H9 (cell line): ENCODE data around the gene REEP1. TPM values are rescaled to one million over a fixed set of nuclear protein-coding genes. Genes with fewer than 3 reads are reported as not detected.

Experiments
- DNase-seq: peaks from one replicate; pipeline ENCODE4 v3.0.0-alpha.2; 2017
- H2AFZ ChIP-seq: one replicate; pipeline ENCODE4 v1.6.1; 2013; ENCODE audit warnings: mild to moderate bottlenecking, low read length, control low read depth, moderate library complexity
- H2AK5ac ChIP-seq: 2 replicates; pipeline ENCODE4 v1.6.1; 2013; ENCODE audit warnings: low read length, control low read depth, mixed read lengths; ENCODE audit not compliant: insufficient read length
- H2BK120ac ChIP-seq: one replicate; pipeline ENCODE4 v1.6.1; 2013; ENCODE audit warnings: low read depth, mild to moderate bottlenecking, low read length, control low read depth, inconsistent platforms; ENCODE audit not compliant: poor library complexity, severe bottlenecking
- H2BK12ac ChIP-seq: 2 replicates; pipeline ENCODE4 v1.6.1; 2013; ENCODE audit warnings: low read length, control low read depth, mixed read lengths, low read depth; ENCODE audit not compliant: insufficient read length
- H2BK15ac ChIP-seq: 2 replicates; pipeline ENCODE4 v1.6.1; 2013; ENCODE audit warnings: low read depth, low read length, control low read depth
- H2BK20ac ChIP-seq: one replicate; pipeline ENCODE4 v1.6.1; 2013; ENCODE audit warnings: low read depth, mild to moderate bottlenecking, low read length, control low read depth, inconsistent platforms; ENCODE audit not compliant: poor library complexity, severe bottlenecking
- H2BK5ac ChIP-seq: 2 replicates; pipeline ENCODE4 v1.6.1; 2013; ENCODE audit warnings: low read length, control low read depth, mixed read lengths; ENCODE audit not compliant: insufficient read length
- H3K14ac ChIP-seq: 2 replicates; pipeline ENCODE4 v1.6.1; 2013; ENCODE audit warnings: low read length, control low read depth; ENCODE audit not compliant: insufficient read depth
- H3K18ac ChIP-seq: 2 replicates; pipeline ENCODE4 v1.6.1; 2013; ENCODE audit warnings: low read depth, mild to moderate bottlenecking, mixed read lengths, low read length, control low read depth; ENCODE audit not compliant: insufficient read length
- H3K23ac ChIP-seq: 2 replicates; pipeline ENCODE4 v1.6.1; 2013; ENCODE audit warnings: low read length, control low read depth, mixed read lengths, low read depth; ENCODE audit not compliant: insufficient read length
- H3K23me2 ChIP-seq: 2 replicates; pipeline ENCODE4 v1.6.1; 2013; ENCODE audit warnings: low read depth, mild to moderate bottlenecking, mixed read lengths, low read length, control low read depth; ENCODE audit not compliant: insufficient read length, poor library complexity, severe bottlenecking
- H3K27ac ChIP-seq: 2 replicates; pipeline ENCODE4 v1.5.1; 2013; ENCODE audit warnings: low read length, control low read depth, mixed read lengths, low read depth; ENCODE audit not compliant: insufficient read length
- H3K27me3 ChIP-seq: 2 replicates; pipeline ENCODE4 v1.6.1; 2013; ENCODE audit warnings: low read length, control low read depth, inconsistent platforms; ENCODE audit not compliant: insufficient read depth
- H3K4ac ChIP-seq: 2 replicates; pipeline ENCODE4 v1.6.1; 2013; ENCODE audit warnings: low read depth, mild to moderate bottlenecking, control low read depth, inconsistent platforms, low read length, moderate library complexity
- H3K4me1 ChIP-seq: 2 replicates; pipeline ENCODE4 v1.6.1; 2013; ENCODE audit warnings: low read length, control low read depth, inconsistent platforms; ENCODE audit not compliant: insufficient read depth
- H3K4me2 ChIP-seq: 2 replicates; pipeline ENCODE4 v1.6.1; 2013; ENCODE audit warnings: low read length, control low read depth, mixed read lengths; ENCODE audit not compliant: insufficient read length, insufficient read depth
- H3K56ac ChIP-seq: 2 replicates; pipeline ENCODE4 v1.6.1; 2013; ENCODE audit warnings: low read depth, mild to moderate bottlenecking, mixed read lengths, low read length, control low read depth; ENCODE audit not compliant: insufficient read length
- H3K79me1 ChIP-seq: 2 replicates; pipeline ENCODE4 v1.6.1; 2013; ENCODE audit warnings: low read depth, mild to moderate bottlenecking, moderate library complexity, low read length, control low read depth, inconsistent platforms; ENCODE audit not compliant: insufficient read depth, poor library complexity, severe bottlenecking
- H3K79me2 ChIP-seq: 2 replicates; pipeline ENCODE4 v1.6.1; 2013; ENCODE audit warnings: low read length, control low read depth, inconsistent platforms; ENCODE audit not compliant: insufficient read depth
- H3K9ac ChIP-seq: 2 replicates; pipeline ENCODE4 v1.6.1; 2013; ENCODE audit warnings: low read length, control low read depth, mixed read lengths; ENCODE audit not compliant: insufficient read length; ENCODE audit errors: extremely low read depth
- H3K9me3 ChIP-seq: one replicate; pipeline ENCODE4 v1.6.1; 2013; ENCODE audit warnings: low read depth, low read length, inconsistent platforms; ENCODE audit not compliant: control insufficient read depth
- H3T11ph ChIP-seq: one replicate; pipeline ENCODE4 v1.6.1; 2013; ENCODE audit warnings: mild to moderate bottlenecking, low read length, control low read depth, inconsistent platforms
- H4K20me1 ChIP-seq: one replicate; pipeline ENCODE4 v1.6.1; 2013; ENCODE audit not compliant: control insufficient read depth, insufficient read length, insufficient read depth
- H4K5ac ChIP-seq: 2 replicates; pipeline ENCODE4 v1.6.1; 2013; ENCODE audit warnings: low read depth, mild to moderate bottlenecking, mixed read lengths, low read length, control low read depth; ENCODE audit not compliant: insufficient read length
- H4K8ac ChIP-seq: replicated peaks from 2 replicates; pipeline ENCODE4 v1.6.1; 2013; ENCODE audit warnings: low read length, control low read depth, mixed read lengths, low read depth; ENCODE audit not compliant: insufficient read length
- H4K91ac ChIP-seq: 2 replicates; pipeline ENCODE4 v1.6.1; 2013; ENCODE audit warnings: low read depth, mild to moderate bottlenecking, moderate library complexity, mixed read lengths, low read length, control low read depth; ENCODE audit not compliant: insufficient read length
- H3K27ac Mint-ChIP-seq, 3 experiments: 2 replicates in 2 of 3; 3 replicates in 1 of 3; pipeline ENCODE4 v1.8.0; 2020 to 2021; ENCODE audit warnings: mixed read lengths in 3 of 3, mild to moderate bottlenecking in 1 of 3, moderate library complexity in 1 of 3
- H3K27me3 Mint-ChIP-seq: 2 replicates; pipeline ENCODE4 v1.8.0; 2021; ENCODE audit warnings: low read depth, mild to moderate bottlenecking, moderate library complexity, mixed read lengths
- H3K36me3 Mint-ChIP-seq, 3 experiments: 2 replicates in 2 of 3; 3 replicates in 1 of 3; pipeline ENCODE4 v1.8.0; 2020 to 2021; ENCODE audit warnings: low read depth in 3 of 3, mixed read lengths in 3 of 3; ENCODE audit not compliant: insufficient read depth in 1 of 3
- H3K4me1 Mint-ChIP-seq, 2 experiments: 2 replicates each; pipeline ENCODE4 v1.8.0; 2020; ENCODE audit warnings: mixed read lengths in 2 of 2
- H3K4me3 Mint-ChIP-seq, 2 experiments: 2 replicates in 1 of 2; 3 replicates in 1 of 2; pipeline ENCODE4 v1.8.0; 2020 to 2021; ENCODE audit warnings: mild to moderate bottlenecking in 2 of 2, mixed read lengths in 2 of 2, moderate library complexity in 1 of 2
- H3K9me3 Mint-ChIP-seq, 2 experiments: 2 replicates in 1 of 2; 3 replicates in 1 of 2; pipeline ENCODE4 v1.8.0; 2020; ENCODE audit warnings: mild to moderate bottlenecking in 2 of 2, mixed read lengths in 2 of 2, moderate library complexity in 1 of 2
- WGBS: extraction: QIAGEN DNeasy Blood & Tissue Kit; methylation state at CpG from one replicate; pipeline ENCODE4 v1.1.7; 2013; ENCODE audit warnings: missing lambda C conversion rate, low lambda C conversion rate, mixed read lengths; ENCODE audit not compliant: insufficient read length; ENCODE audit errors: extremely low coverage; 5-methylcytosine and 5-hydroxymethylcytosine counted together
- total RNA-seq: library from RNA; stranded (reverse); gene quantifications from 2 replicates; pipeline ENCODE4 v1.2.1, GENCODE V29; 2021
- TF ChIP-seq, protein P1 (sequence below): fragments of 200-600 bp; sonication (generic); conservative IDR thresholded peaks from 3 replicates; pipeline ENCODE4 v1.8.0; 2021; ENCODE audit warnings: antibody characterized with exemption, mild to moderate bottlenecking

Gene REEP1
- total RNA-seq, 1 experiment from 2014 or later, result 1.3 TPM

DNA sequence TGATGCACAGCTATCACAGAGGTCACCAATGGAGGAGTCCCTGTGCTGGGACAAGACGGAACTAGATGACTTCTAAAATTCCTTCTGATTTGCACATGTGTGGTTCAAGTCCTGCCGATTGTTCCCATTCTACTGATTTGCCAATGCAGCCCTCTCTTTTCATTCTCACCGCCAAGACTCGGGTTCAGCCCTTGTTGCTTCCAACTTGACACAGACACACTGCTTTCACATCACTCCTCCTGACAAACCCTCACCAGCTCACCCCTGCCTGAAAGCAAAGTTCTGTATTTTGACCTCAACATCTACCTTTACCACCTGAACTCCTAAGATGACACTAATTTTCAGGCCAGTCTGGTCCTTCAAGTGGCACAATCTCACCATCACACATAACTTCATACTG is 25.5 kb downstream of the REEP1 start:
- H2AFZ ChIP-seq, result no peak overlapping the region
- H4K20me1 ChIP-seq, result no peaks in the 10 kb centered on the region
- no peak overlapping the region for H2BK120ac ChIP-seq
- H3K27ac ChIP-seq, result no peak overlapping the region
- H3T11ph ChIP-seq, result no peak overlapping the region
- TF ChIP-seq, protein P1, sequence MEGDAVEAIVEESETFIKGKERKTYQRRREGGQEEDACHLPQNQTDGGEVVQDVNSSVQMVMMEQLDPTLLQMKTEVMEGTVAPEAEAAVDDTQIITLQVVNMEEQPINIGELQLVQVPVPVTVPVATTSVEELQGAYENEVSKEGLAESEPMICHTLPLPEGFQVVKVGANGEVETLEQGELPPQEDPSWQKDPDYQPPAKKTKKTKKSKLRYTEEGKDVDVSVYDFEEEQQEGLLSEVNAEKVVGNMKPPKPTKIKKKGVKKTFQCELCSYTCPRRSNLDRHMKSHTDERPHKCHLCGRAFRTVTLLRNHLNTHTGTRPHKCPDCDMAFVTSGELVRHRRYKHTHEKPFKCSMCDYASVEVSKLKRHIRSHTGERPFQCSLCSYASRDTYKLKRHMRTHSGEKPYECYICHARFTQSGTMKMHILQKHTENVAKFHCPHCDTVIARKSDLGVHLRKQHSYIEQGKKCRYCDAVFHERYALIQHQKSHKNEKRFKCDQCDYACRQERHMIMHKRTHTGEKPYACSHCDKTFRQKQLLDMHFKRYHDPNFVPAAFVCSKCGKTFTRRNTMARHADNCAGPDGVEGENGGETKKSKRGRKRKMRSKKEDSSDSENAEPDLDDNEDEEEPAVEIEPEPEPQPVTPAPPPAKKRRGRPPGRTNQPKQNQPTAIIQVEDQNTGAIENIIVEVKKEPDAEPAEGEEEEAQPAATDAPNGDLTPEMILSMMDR, result no peak
- H3K56ac ChIP-seq, result no peak overlapping the region
- no peaks in the 10 kb centered on the region for H3K4me1 Mint-ChIP-seq
- H4K5ac ChIP-seq, result no peak overlapping the region
- no CpG with 5 or more reads among the region's 4 CpGs for WGBS
- no peak overlapping the region for H2BK12ac ChIP-seq
- no peaks in the 10 kb centered on the region for H3K79me2 ChIP-seq
- no peak overlapping the region for H3K4me3 Mint-ChIP-seq
- no peak overlapping the region for H2BK5ac ChIP-seq
- no peaks in the 10 kb centered on the region for H3K9me3 Mint-ChIP-seq
- no peak overlapping the region for H4K8ac ChIP-seq
- no peaks in the 10 kb centered on the region for H3K27me3 ChIP-seq
- no peak overlapping the region for H2BK15ac ChIP-seq
- H3K9me3 ChIP-seq, result no peaks in the 10 kb centered on the region
- no peaks in the 10 kb centered on the region for H3K36me3 Mint-ChIP-seq
- no peak overlapping the region for H3K27ac Mint-ChIP-seq
- no peak overlapping the region for H3K23ac ChIP-seq
- no peak overlapping the region for H2AK5ac ChIP-seq
- H3K4me1 ChIP-seq, result no peaks in the 10 kb centered on the region
- no peaks in the 10 kb centered on the region for H3K23me2 ChIP-seq
- DNase-seq, result no peak
- no peak overlapping the region for H4K91ac ChIP-seq
- H3K14ac ChIP-seq, result no peak overlapping the region
- no peak overlapping the region for H3K18ac ChIP-seq
- H3K4ac ChIP-seq, result no peak overlapping the region
- H3K9ac ChIP-seq, result no peak overlapping the region
- H3K79me1 ChIP-seq, result no peaks in the 10 kb centered on the region
- H3K27me3 Mint-ChIP-seq, result peaks cover 13% of the 10 kb centered on the region
- H2BK20ac ChIP-seq, result no peak overlapping the region
- no peak overlapping the region for H3K4me2 ChIP-seq
